CD4-positive, alpha-beta memory T cell (primary cell): ENCODE measurements around the gene GNL3. TPM values are rescaled to one million over a fixed set of nuclear protein-coding genes. Genes with fewer than 3 reads are reported as not detected.

Experiments used
- CTCF ChIA-PET: fragments of 350-600 bp; sonication (Branson Sonifier 250); formaldehyde crosslinking; loops from one replicate; lab custom pipeline; 2021; ENCODE audit warnings: inconsistent platforms; ENCODE audit not compliant: partially characterized antibody; lab: Charles Lee
- POLR2A ChIA-PET: fragments of 350-600 bp; sonication (Branson Sonifier 250); formaldehyde crosslinking; loops from one replicate; lab custom pipeline; 2021; ENCODE audit not compliant: partially characterized antibody; lab: Charles Lee
- DNase-seq, 5 donors: peaks; one replicate each; pipeline versions ENCODE4 v3.0.0 to v3.0.0-alpha.2; 2020 to 2022; ENCODE audit warnings: mixed read lengths in 1 of 5
- H3K27ac ChIP-seq: one replicate; pipeline ENCODE4 v1.7.0; 2013; ENCODE audit warnings: low read depth, low read length
- H3K27me3 ChIP-seq: 2 replicates; pipeline ENCODE4 v1.7.0; 2013; ENCODE audit warnings: mild to moderate bottlenecking, low read length, moderate library complexity; ENCODE audit not compliant: insufficient read depth
- H3K36me3 ChIP-seq: 2 replicates; pipeline ENCODE4 v1.7.0; 2013; ENCODE audit warnings: mild to moderate bottlenecking, low read length, moderate library complexity; ENCODE audit not compliant: insufficient read depth
- H3K4me1 ChIP-seq: 2 replicates; pipeline ENCODE4 v1.7.0; 2013; ENCODE audit warnings: mild to moderate bottlenecking, low read length, moderate library complexity; ENCODE audit not compliant: insufficient read depth
- H3K4me3 ChIP-seq, 2 donors: one replicate each; pipeline ENCODE4 v1.7.0; 2013; ENCODE audit warnings: low read length in 2 of 2, mild to moderate bottlenecking in 1 of 2
- H3K9me3 ChIP-seq, 2 donors: one replicate each; pipeline ENCODE4 v1.7.0; 2013; ENCODE audit warnings: low read length in 2 of 2, control low read depth in 1 of 2; ENCODE audit not compliant: control insufficient read depth in 1 of 2
- H3K27ac Mint-ChIP-seq, 7 donors: one replicate each; pipeline ENCODE4 v1.8.0; 2020 to 2021; ENCODE audit warnings: mixed read lengths in 7 of 7, mild to moderate bottlenecking in 6 of 7, inconsistent platforms in 3 of 7, moderate library complexity in 3 of 7
- H3K27me3 Mint-ChIP-seq, 2 donors: one replicate each; pipeline ENCODE4 v1.8.0; 2020 to 2021; ENCODE audit warnings: mixed read lengths in 2 of 2
- H3K36me3 Mint-ChIP-seq, 2 donors: one replicate each; pipeline ENCODE4 v1.8.0; 2020 to 2021; ENCODE audit warnings: mixed read lengths in 2 of 2, inconsistent platforms in 1 of 2, mild to moderate bottlenecking in 1 of 2
- H3K4me1 Mint-ChIP-seq, 4 donors: one replicate each; pipeline ENCODE4 v1.8.0; 2020 to 2021; ENCODE audit warnings: mixed read lengths in 4 of 4, mild to moderate bottlenecking in 1 of 4
- H3K4me3 Mint-ChIP-seq, 8 donors: one replicate each; pipeline ENCODE4 v1.8.0; 2020 to 2021; ENCODE audit warnings: mixed read lengths in 8 of 8, mild to moderate bottlenecking in 7 of 8, moderate library complexity in 6 of 8, inconsistent platforms in 3 of 8
- H3K9me3 Mint-ChIP-seq, 8 donors: one replicate each; pipeline ENCODE4 v1.8.0; 2020 to 2021; ENCODE audit warnings: mixed read lengths in 8 of 8, mild to moderate bottlenecking in 5 of 8, inconsistent platforms in 3 of 8, moderate library complexity in 1 of 8
- intact Hi-C: fragments of 100-400 bp; cut with micrococcal nuclease; formaldehyde crosslinking; loops from one replicate; pipeline ENCODE4 v1.15.1; 2023
- polyA plus RNA-seq, 2 donors: library from polyadenylated mRNA; unstranded; fragments of 300-500 nt; fragmentation: Illumina TruSeq; gene quantifications; one replicate each; pipeline ENCODE4 v1.2.3, GENCODE V29; 2021
- total RNA-seq, 2 experiments: library from RNA; stranded (reverse); gene quantifications; one replicate each; pipeline ENCODE4 v1.2.3, GENCODE V29; 2021

The GNL3 gene
- total and polyA plus RNA-seq, 4 experiments from 2014 or later: 47.9 to 88.4 (median 75.2) TPM

DNA sequence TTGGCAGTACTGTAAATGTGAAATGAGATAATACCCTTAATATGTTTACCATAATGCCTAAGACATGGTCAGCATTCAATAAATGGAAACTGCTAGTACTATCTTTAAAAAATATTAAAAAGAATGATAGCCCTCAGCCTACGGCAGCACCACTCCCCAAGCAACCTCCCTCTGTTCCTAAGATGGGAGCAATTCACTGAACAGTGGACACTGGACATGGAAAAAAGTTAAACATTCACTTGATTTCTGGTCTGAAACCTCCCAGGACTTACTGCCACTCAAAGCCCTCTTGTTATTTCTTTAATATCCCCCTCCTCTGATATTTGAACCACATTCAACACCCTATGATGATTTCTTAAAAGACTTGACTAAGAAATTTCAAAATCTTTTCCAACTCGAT is 57.9 kb downstream of the GNL3 start:
- H3K27ac ChIP-seq: no peak overlapping the region
- no peaks in the 10 kb centered on the region for H3K4me1 ChIP-seq
- no peak overlapping the region for H3K4me3 Mint-ChIP-seq
- H3K9me3 ChIP-seq: no peaks in the 10 kb centered on the region
- ChIA-PET POLR2A (no interaction called here), CTCF (interaction anchor here (0.8 to 1.3 kb wide), 3 partner anchors 193 to 365 kb away, joined by 3 to 6 read pairs (median 3); no protein-coding TSS in a partner anchor)
- H3K9me3 Mint-ChIP-seq: no peaks in the 10 kb centered on the region
- DNase-seq: no peak
- H3K36me3 ChIP-seq: peaks cover 33% of the 10 kb centered on the region
- H3K4me3 ChIP-seq: no peak overlapping the region
- no peaks in the 10 kb centered on the region for H3K27me3 ChIP-seq
- peak overlapping the region in 2 of 7 donors; percentile 52 to 75 for H3K27ac Mint-ChIP-seq
- intact Hi-C loops: loop anchor here (2.0 kb wide), 2 partner anchors 191 to 243 kb away; no protein-coding TSS in a partner anchor
- no peaks in the 10 kb centered on the region for H3K27me3 Mint-ChIP-seq
- H3K36me3 Mint-ChIP-seq: peaks cover 51 to 60% of the 10 kb centered on the region in 2 donors
- no peaks in the 10 kb centered on the region for H3K4me1 Mint-ChIP-seq

Other genes starting within 250 kb of the GNL3 start
- under 1 TPM; 0.17 to 0.22 TPM for gene SEMA3G, start 240.9 kb upstream of the GNL3 start, total RNA-seq
- under 1 TPM in 1 of 2 donors, not detected in 1; 0.29 TPM for gene SEMA3G, start 240.9 kb upstream of the GNL3 start, polyA plus RNA-seq
- 1 to 10 TPM; 5.3 to 7.1 TPM for gene TNNC1, start 232.0 kb upstream of the GNL3 start, total RNA-seq
- under 1 TPM in 1 of 2 donors, not detected in 1; 0.92 TPM for gene TNNC1, start 232.0 kb upstream of the GNL3 start, polyA plus RNA-seq
- gene NISCH, start 230.4 kb upstream of the GNL3 start, total RNA-seq: 100 to 1,000 TPM; 189 to 205 TPM
- 10 to 100 TPM; 10.2 to 25.8 TPM for gene NISCH, start 230.4 kb upstream of the GNL3 start, polyA plus RNA-seq
- 10 to 100 TPM; 11.3 to 13.9 TPM for gene STAB1, start 190.7 kb upstream of the GNL3 start, total RNA-seq
- gene STAB1, start 190.7 kb upstream of the GNL3 start, polyA plus RNA-seq: not detected
- gene NT5DC2, start 152.2 kb upstream of the GNL3 start, total RNA-seq: 1 to 10 TPM; 5.5 to 5.8 TPM
- gene NT5DC2, start 152.2 kb upstream of the GNL3 start, polyA plus RNA-seq: 1 to 10 TPM in 1 of 2 donors, not detected in 1; 1.3 TPM
- gene UQCC5, start 149.4 kb upstream of the GNL3 start, total RNA-seq: 10 to 100 TPM; 12.1 to 13.2 TPM
- 10 to 100 TPM; 26.5 to 27.1 TPM for gene UQCC5, start 149.4 kb upstream of the GNL3 start, polyA plus RNA-seq
- 10 to 100 TPM; 74.2 to 78.5 TPM for gene PBRM1, start 119 bp upstream of the GNL3 start, total RNA-seq
- 10 to 100 TPM; 67.9 to 91.6 TPM for gene PBRM1, start 119 bp upstream of the GNL3 start, polyA plus RNA-seq
- 10 to 100 TPM; 49.7 to 49.9 TPM for gene GLT8D1, start 19.8 kb downstream of the GNL3 start, total RNA-seq
- gene GLT8D1, start 19.8 kb downstream of the GNL3 start, polyA plus RNA-seq: 10 to 100 TPM; 61.1 to 68.8 TPM
- 10 to 100 TPM; 90.5 to 94.7 TPM for gene SPCS1, start 20.1 kb downstream of the GNL3 start, total RNA-seq
- gene SPCS1, start 20.1 kb downstream of the GNL3 start, polyA plus RNA-seq: 100 to 1,000 TPM; 315 to 331 TPM
- gene NEK4, start 84.9 kb downstream of the GNL3 start, total RNA-seq: 10 to 100 TPM; 26.8 to 27.9 TPM
- gene NEK4, start 84.9 kb downstream of the GNL3 start, polyA plus RNA-seq: 10 to 100 TPM in 1 of 2 donors, 1 to 10 TPM in 1; 7.0 to 12.9 TPM
- gene ITIH1, start 91.6 kb downstream of the GNL3 start, total RNA-seq: not detected
- gene ITIH1, start 91.6 kb downstream of the GNL3 start, polyA plus RNA-seq: not detected
- gene ITIH3, start 108.8 kb downstream of the GNL3 start, total RNA-seq: not detected
- gene ITIH3, start 108.8 kb downstream of the GNL3 start, polyA plus RNA-seq: not detected
- 10 to 100 TPM; 50.5 to 50.7 TPM for gene ITIH4, start 144.6 kb downstream of the GNL3 start, total RNA-seq
- gene ITIH4, start 144.6 kb downstream of the GNL3 start, polyA plus RNA-seq: 1 to 10 TPM in 1 of 2 donors, under 1 TPM in 1; 0.07 to 1.6 TPM
- gene MUSTN1, start 149.0 kb downstream of the GNL3 start, total RNA-seq: 1 to 10 TPM; 1.6 to 3.3 TPM
- not detected for gene MUSTN1, start 149.0 kb downstream of the GNL3 start, polyA plus RNA-seq
- 10 to 100 TPM; 54.9 to 58.6 TPM for gene STIMATE, start 211.5 kb downstream of the GNL3 start, total RNA-seq
- gene STIMATE, start 211.5 kb downstream of the GNL3 start, polyA plus RNA-seq: 1 to 10 TPM; 7.7 to 9.0 TPM